Mucosa of descending colon (tissue), 3 donors: ENCODE data around the gene SYVN1. TPM values are rescaled to one million over a fixed set of nuclear protein-coding genes. Genes with fewer than 3 reads are reported as not detected.

Source experiments
- ATAC-seq: fragments of 200-7000 bp; cut with Tn5 transposase; one replicate; pipeline ENCODE4 v1.9.1; 2020; ENCODE audit warnings: mild to moderate bottlenecking, moderate library complexity
- DNase-seq, 3 donors: peaks; one replicate each; pipeline ENCODE4 v3.0.0-alpha.2; 2020
- H3K36me3 ChIP-seq: fragments of 200-600 bp; one replicate; pipeline ENCODE4 v1.8.0; 2021; ENCODE audit warnings: low read depth, mild to moderate bottlenecking
- H3K4me1 ChIP-seq: fragments of 200-600 bp; one replicate; pipeline ENCODE4 v1.8.0; 2021; ENCODE audit warnings: low read depth, mild to moderate bottlenecking
- H3K4me3 ChIP-seq: fragments of 200-600 bp; one replicate; pipeline ENCODE4 v1.8.0; 2021; ENCODE audit warnings: mild to moderate bottlenecking
- H3K9me3 ChIP-seq: fragments of 200-600 bp; one replicate; pipeline ENCODE4 v1.8.0; 2021; ENCODE audit warnings: mild to moderate bottlenecking
- intact Hi-C, 2 donors: fragments of 100-400 bp; cut with DNase I in 1 of 2; cut with micrococcal nuclease in 1 of 2; formaldehyde crosslinking; loops; one replicate each; pipeline versions ENCODE4 v1.11.0 to v1.11.1; 2022; cut with DNase I, micrococcal nuclease
- total RNA-seq, 3 donors: library from RNA; stranded (reverse); fragmentation: NEBNext Ultra II Directional in 2 of 3; extraction: Animal tissue kit (Norgen Biotek cat#: 25700) in 2 of 3; gene quantifications; one replicate each; pipeline versions ENCODE4 v1.2.1 to v1.2.4, GENCODE V29; 2021 to 2023
- TF ChIP-seq, protein P1 (sequence below): fragments of 200-600 bp; IDR thresholded peaks from one replicate; pipeline ENCODE4 v1.8.0; 2022; ENCODE audit warnings: antibody characterized with exemption, mild to moderate bottlenecking
- donor health status: DM: no; HTN: no; CAD: no; lungs with moderate emphysema.
- donor health status: DM: no; HTN: no; CAD: no.
- donor health status: DM: no; HTN: yes; CAD: no.

SYVN1 gene
- total RNA-seq, 3 donors from 2014 or later, result 59.7 to 62.2 (median 60.3) TPM

DNA sequence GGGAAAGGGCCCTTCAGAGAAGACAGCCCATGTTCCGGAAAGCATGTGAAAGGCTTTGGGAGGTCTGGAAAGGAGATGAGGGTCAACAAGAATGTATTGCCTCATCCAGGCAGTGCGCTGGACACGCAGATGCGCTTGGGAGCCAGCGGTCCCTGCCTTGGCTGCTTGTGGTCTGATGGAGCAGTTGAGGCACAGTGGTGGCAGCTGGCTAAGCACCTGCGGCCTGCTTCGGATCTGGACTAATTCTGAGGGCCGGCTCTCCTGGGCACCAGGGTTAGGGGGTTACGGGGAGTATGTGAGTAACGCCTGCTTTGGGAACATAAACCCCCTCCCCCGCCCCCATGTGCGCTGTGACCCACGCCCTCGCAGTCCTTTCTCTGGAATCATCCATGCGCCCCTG, 27.2 kb downstream of the SYVN1 start:
- TF ChIP-seq, protein P1, sequence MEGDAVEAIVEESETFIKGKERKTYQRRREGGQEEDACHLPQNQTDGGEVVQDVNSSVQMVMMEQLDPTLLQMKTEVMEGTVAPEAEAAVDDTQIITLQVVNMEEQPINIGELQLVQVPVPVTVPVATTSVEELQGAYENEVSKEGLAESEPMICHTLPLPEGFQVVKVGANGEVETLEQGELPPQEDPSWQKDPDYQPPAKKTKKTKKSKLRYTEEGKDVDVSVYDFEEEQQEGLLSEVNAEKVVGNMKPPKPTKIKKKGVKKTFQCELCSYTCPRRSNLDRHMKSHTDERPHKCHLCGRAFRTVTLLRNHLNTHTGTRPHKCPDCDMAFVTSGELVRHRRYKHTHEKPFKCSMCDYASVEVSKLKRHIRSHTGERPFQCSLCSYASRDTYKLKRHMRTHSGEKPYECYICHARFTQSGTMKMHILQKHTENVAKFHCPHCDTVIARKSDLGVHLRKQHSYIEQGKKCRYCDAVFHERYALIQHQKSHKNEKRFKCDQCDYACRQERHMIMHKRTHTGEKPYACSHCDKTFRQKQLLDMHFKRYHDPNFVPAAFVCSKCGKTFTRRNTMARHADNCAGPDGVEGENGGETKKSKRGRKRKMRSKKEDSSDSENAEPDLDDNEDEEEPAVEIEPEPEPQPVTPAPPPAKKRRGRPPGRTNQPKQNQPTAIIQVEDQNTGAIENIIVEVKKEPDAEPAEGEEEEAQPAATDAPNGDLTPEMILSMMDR, result no peak
- intact Hi-C loops, result no loop called here
- ATAC-seq (no peak), DNase-seq (no peak)
- Histone ChIP-seq H3K4me1 (peaks cover 11% of the 10 kb centered on the region), H3K9me3 (no peaks in the 10 kb centered on the region), H3K4me3 (no peak overlapping the region), H3K36me3 (peaks cover 5% of the 10 kb centered on the region)

DNA sequence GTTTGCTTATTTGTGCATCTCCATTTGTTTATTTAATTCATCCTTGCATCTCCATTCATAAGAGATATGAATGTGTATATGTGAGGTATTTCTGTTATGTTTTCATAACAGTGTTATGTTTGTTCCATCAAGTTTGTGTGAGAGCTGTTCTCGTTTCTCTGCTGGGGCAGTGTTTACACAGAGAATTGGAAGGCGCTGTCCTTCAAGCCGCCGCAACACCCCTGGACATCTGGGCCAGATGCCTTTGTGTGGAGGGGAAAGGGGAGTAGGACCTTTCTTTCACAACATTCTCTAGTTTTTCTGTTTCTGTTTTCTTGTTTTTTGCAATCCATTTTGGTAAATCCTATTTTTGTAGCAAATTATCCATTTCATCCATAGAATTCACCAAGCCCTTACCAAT, 29.7 kb downstream of the SYVN1 start:
- intact Hi-C loops, result no loop called here
- ATAC-seq (no peak), DNase-seq (no peak)
- TF ChIP-seq, protein P1, result no peak
- Histone ChIP-seq H3K4me3 (no peak overlapping the region), H3K9me3 (no peaks in the 10 kb centered on the region), H3K4me1 (no peaks in the 10 kb centered on the region), H3K36me3 (peaks cover 5% of the 10 kb centered on the region)

DNA sequence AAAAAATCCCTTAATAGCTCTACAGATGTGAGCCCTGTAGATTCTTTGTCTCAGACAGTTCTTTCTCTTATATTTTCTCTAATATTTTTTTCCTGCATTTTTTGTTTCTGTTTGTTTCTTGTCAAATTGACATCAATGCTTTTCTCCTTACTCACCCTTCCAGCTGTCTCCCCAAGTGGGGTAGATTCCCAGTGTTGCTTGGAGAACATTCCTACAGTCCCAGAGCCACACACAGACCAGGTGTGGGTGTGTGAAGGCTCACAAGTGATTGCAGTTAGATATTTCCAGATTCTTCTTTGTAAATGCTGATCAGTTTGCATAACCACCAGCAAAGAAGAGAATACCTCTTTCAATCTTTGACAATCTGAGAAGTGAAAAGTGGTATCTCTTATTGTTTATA, 30.8 kb downstream of the SYVN1 start:
- Histone ChIP-seq H3K4me3 (no peak overlapping the region), H3K9me3 (no peaks in the 10 kb centered on the region), H3K4me1 (no peaks in the 10 kb centered on the region), H3K36me3 (peaks cover 5% of the 10 kb centered on the region)
- DNase-seq, result no peak
- intact Hi-C loops, result no loop called here
- TF ChIP-seq, protein P1, result no peak
- ATAC-seq, result no peak

DNA sequence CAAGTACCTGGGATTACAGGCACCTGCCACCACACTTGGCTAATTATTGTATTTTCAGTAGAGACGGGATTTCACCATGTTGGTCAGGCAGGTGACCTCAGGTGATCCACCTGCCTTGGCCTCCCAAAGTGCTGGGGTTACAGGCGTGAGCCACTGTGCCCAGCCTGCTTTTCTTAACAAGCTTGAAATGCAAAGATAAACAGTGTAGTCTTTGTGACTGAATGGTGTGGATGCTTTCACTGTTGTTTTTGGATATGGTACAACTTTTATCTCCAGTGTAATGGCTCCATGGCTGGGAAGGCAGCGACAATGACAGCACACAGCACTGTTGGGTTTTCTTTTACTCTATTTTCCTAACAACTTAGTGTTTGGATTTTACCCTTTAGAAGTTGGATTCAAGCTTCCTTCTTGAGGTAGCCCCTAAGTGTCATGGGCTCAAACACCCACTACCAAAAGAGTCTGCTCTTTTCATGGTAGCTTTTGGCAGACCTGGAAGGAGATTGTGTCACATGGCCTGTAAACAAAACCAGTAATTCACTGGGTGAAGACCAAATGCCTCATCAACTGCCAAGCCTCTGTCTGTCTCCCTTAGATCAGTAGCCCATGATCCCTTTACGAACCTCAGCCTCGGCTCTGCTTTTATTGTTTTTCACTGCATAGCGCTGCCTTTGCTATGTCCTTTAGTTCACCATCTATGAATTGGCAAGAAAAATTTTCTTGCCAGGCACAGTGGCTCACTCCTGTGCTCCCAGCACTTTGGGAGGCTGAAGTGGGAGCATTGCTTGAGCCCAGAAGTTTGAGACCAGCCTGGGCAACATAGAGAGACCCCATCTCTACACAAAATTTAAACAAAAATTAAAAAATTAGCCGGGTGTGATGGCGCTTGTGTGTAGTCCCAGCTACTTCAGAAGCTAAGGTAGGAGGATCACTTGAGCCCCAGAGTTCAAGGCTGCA, 31.9 kb downstream of the SYVN1 start:
- TF ChIP-seq, protein P1, result no peak
- DNase-seq (no peak), ATAC-seq (no peak)
- Histone ChIP-seq H3K9me3 (no peaks in the 10 kb centered on the region), H3K4me3 (no peak overlapping the region), H3K4me1 (peaks cover 4% of the 10 kb centered on the region), H3K36me3 (no peaks in the 10 kb centered on the region)
- intact Hi-C loops, result no loop called here

DNA sequence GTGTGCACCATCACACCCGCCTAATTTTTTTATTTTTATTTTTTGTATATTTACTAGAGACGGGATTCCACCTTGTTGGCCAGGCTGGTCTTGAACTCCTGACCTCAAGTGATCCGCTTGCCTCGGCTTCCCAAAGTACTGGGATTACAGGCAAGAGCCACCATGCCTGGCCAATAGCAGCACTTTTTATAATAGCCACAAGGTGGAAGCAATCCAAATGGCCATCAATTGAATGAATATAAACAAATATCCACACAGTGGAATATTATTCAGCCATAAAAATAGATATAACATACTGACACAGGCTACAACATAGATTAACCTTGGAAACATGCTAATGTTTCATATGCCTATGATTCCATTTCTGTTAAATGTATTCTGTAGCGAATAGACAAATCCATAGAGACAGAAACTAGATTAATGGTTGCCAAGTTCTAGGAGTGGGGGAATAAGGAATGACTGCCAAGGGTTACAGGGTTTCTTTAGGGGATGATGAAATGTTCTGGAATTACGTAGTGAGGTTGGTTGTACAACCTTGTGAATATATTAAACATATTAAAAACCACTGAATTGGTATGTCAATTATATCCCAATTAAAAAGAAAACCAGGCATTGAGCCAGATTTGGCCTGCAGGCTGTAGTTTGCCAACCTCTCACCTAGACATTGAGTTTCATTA, 33.5 kb downstream of the SYVN1 start:
- ATAC-seq, result no peak
- TF ChIP-seq, protein P1, result no peak
- Histone ChIP-seq H3K4me1 (peaks cover 14% of the 10 kb centered on the region), H3K36me3 (no peaks in the 10 kb centered on the region), H3K4me3 (no peak overlapping the region), H3K9me3 (no peaks in the 10 kb centered on the region)
- intact Hi-C loops, result no loop called here
- no peak for DNase-seq
